GM18873 (cell line): Measurements from ENCODE around the gene PRADC1.
"Not testable (repeated sequence)": the region's sequence is repeated elsewhere in the genome, so short reads cannot be mapped to it uniquely, and the experiment has no call there.

Experiments used
- ATAC-seq: cut with Tn5 transposase; IDR thresholded peaks from one replicate; pipeline ENCODE4 v1.9.1; 2021; ENCODE audit warnings: mild to moderate bottlenecking, moderate library complexity, moderate number of reproducible peaks; ENCODE audit not compliant: unreplicated experiment, low FRiP score

Gene PRADC1

GRCh38 chr2:73233154-73233931, at the start of gene PRADC1:
TSS of gene PRADC1 (minus strand) at chr2:73233239. CDS start at chr2:73233160, 79 bp downstream.
- ATAC-seq: peak; percentile 96

- ATAC-seq: no peak
Measured at GRCh38 chr2:73281244-73281643, 48.2 kb upstream of the PRADC1 start.

GRCh38 chr2:73279852-73280251, 46.8 kb upstream of the PRADC1 start:
- ATAC-seq: no peak

DNA sequence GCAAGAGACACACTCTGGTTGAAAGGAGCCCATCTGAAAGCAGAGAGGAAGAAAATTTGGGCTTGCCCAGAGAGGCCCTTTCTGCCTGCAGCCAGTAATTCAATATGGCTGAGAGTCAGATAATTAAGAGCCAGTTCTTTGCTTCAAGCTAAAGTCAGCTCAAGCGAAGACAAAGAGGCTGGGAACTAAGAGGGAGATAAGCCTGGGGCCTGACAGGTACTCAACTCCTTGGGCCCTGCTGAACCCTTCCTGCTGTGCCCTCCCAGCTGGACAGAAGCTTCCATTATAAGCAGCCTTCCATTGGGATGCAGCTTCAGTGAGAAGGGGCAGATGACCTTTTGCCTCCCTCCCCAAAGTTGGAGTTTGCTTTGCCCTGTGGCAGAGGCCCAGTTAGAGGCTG, 39.2 kb upstream of the PRADC1 start:
- no peak for ATAC-seq

- ATAC-seq: no peak
Measured at GRCh38 chr2:73269686-73270465, 36.8 kb upstream of the PRADC1 start.

DNA sequence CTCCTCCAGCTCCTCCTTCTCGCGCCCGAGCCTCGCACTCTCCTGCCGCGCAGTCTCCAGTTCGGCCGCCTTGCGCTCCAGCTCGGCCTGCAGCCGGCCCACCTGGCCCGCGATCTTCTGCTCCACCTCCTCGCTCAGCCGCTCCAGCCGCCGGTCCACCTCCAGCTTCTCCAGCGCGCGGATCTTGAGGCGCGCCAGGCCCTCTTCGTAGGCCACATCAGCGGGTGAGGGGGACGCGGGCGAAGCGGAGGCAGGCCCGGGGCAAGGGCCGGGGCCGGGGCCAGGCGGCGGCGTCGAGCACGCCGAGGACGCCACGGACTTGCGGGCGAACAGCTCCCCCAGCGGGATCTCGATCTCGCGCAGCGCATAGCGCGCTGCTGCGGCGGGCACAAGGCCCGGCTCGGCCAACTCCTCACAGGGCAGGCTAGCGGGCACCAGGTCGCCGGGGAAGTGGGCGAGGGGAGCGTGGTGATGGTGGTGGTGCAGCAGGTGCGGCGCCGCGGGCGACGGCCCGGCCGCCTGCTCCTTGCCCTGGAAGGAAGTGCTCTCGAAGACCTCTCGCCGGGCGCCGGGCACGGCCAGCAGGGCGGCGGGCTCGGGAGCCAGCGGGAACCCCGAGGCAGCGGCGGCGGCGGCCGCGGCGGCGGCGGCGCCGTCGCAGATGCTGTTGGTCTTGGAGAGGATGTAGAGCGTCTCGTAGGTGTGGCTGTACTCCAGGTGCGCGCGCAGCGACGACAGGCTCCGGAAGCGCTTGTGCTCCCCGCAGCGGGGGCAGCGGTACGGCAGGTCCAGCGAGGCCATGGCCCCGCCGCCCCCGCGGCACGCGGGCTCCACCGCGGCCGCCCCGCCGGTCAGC, 36.0 kb upstream of the PRADC1 start:
- no peak for ATAC-seq

GRCh38 chr2:73268366-73268829, 35.4 kb upstream of the PRADC1 start:
- ATAC-seq: no peak

- no peak for ATAC-seq
Measured at GRCh38 chr2:73267008-73267407, 34.0 kb upstream of the PRADC1 start.

DNA sequence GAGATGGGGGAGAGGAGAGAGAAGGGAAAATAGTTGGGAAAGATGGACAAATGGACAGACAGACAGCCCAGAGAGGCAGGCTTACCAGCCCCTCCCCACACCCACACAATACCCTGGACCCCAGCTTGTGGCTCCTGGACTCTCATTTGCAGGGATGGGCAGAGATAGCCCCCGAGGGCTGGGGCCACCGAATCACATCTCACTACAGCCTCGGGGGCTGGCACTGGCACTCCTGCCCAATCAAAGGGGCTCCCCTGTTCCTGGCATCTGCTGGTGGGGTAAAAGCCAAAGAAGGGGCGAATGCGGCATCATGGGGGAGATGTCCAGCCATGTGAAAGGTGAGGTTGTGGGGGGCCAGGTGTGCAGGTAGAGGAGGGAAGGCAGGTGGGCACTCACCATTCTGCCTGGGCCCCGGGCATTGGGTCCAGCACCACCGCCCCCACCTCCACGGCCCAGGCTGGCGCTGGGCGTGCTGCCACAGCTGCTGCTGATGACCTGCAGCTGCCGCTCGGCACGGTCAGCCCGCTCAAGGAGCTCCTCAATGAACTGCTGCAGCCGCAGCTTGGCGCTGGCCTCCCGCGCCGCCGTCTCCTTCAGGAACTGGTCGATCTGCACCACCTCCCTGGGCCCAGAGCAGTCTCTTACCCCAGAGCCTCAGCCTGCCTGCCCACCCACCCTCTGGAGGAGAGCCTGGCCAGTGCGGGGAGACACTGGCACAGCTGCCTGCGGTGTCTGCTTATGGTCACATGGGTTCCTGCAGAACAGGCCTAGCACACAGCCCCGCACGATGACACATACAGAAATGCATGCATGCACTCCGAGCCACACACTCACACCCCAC, 33.2 kb upstream of the PRADC1 start:
- no peak for ATAC-seq

DNA sequence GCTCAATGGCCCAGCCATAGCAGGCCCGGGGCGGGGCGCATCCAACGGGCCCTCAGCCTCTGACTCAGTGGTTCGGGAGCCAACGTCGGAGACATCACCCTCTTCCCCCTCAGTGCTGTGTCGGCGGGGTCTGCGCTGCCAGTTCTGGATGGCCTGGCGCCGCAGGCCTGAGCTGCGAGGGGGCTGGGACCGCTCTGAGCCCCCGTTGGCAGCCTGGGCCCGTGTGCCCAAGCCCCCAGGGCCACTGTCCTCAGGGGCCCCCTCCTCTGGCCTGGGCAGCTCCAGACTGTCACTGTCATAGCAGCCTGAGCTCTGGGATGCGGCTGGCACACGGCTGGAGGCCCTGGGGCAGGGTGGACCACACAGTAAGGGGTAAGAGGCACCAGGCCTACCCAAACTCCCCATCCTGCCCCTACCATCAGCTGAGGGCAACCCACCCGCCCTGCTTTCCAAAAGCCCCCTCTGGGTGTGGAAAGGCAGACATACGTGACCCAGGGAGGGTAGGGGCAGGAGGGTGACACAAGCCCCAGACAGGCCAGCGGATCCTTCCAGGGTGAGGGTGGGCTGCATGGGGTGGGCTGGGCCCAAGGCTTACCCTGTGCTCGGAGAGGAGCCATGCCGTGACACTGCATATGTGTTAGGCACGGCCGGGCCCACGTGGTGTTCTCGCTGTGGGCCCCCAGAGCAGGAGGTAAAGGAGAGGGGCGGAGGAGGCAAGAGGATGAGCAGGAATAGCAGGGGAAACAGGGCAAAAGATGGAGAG, 32.4 kb upstream of the PRADC1 start:
- ATAC-seq: no peak

DNA sequence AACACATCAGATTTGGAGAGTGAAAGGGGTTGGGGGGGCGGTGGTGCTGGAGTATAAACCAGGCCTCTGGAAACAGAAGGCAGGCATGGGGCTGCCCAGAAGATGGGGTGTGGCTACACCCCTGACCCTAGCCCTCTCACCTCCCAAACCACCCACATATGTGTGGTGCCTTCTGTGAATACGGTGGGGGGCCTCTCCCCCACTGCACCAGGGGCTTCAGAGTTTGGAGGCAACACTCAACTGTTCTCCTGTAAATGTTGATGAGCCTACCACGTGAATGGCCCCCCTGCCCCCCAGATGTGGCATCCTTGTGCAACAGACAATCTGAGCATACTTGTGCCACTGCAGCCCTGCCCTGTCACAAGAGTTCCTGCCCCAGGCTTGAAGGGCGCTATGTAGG, 31.7 kb upstream of the PRADC1 start:
- ATAC-seq: no peak

DNA sequence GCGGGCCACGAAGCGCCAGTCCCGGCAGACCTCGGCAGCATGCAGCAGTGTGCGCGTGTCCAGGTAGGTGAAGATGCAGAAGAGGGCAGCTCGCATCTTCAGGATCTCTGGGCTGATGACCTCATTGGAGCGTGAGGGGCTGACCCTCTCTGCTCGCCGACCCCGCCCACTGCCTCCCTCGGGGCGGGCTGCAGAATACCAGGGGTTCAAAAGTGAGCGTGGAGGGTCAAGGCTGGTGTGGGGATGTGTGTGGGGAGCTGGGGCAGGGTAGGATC, 31.2 kb upstream of the PRADC1 start:
- no peak for ATAC-seq

DNA sequence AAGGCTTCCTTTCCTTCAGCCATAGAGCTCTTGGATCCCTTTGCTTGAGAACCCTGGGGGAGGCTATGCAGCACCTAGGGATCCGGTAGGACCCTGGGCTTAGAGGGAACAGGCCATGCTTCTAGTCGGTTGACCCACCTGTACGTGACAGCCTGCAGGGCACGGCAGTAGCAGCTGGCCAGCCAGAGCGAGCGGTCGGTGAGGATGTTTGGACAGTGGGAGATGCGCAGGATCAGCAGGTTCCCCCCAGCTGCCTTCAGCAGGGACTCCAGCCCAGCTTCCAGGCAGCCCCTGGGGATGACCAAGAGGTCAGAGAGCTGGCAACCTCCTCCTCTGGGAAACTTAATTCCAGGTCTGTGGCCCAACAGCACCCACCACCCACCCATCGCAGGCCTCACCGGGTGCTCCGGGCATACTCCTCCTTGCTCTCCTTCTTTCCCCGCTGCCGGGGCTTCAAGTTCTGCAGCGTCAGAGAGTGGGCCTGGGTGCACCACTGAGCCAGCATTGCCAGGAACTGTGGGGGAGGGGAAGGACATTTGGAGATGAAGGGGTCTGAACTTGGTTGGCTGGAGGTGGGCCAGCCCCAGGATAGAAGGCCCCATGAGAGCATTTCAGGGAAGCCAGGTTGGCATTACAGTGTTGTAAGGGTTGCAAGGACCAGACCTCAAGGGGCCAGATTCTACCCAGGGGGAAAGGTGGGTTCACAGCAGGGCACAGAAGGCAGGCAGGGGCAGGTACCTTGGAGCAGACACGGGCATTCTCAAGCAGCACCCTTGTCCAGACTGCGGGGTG, 30.7 kb upstream of the PRADC1 start:
- no peak for ATAC-seq

DNA sequence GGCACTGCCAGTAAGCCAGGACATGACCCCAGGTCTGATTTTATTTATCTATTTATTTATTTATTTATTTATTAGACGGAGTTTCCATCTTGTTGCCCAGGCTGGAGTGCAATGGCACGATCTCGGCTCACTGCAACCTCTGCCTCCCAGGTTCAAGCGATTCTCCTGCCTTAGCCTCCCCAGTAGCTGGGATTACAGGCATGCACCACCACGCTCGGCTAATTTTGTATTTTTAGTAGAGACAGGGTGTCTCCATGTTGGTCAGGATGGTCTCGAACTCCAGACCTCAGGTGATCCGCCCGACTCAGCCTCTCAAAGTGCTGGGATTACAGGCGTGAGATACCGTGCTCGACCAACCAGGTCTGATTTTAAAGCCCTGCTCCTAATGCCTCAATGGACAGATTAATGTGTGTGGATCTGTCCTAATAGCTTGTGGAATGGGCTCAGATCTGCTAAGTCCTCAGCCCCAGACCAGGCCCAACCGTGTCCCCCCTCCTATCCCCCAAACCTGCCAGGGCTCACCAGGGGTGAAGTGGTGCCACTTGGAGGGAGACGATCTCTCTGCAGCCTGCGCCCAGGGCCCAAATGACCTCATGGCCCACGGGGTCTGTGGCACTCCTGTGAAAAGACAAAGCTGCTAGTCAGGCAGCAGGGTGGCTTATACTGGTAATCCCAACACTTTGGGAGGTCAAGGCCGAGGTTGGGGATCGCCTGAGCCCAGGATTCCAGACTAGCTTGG, 29.8 kb upstream of the PRADC1 start:
- ATAC-seq: not testable (repeated sequence)

- no peak for ATAC-seq
Measured at GRCh38 chr2:73262108-73262651, 29.1 kb upstream of the PRADC1 start.

GRCh38 chr2:73260338-73260984, 27.4 kb upstream of the PRADC1 start:
- ATAC-seq: no peak

DNA sequence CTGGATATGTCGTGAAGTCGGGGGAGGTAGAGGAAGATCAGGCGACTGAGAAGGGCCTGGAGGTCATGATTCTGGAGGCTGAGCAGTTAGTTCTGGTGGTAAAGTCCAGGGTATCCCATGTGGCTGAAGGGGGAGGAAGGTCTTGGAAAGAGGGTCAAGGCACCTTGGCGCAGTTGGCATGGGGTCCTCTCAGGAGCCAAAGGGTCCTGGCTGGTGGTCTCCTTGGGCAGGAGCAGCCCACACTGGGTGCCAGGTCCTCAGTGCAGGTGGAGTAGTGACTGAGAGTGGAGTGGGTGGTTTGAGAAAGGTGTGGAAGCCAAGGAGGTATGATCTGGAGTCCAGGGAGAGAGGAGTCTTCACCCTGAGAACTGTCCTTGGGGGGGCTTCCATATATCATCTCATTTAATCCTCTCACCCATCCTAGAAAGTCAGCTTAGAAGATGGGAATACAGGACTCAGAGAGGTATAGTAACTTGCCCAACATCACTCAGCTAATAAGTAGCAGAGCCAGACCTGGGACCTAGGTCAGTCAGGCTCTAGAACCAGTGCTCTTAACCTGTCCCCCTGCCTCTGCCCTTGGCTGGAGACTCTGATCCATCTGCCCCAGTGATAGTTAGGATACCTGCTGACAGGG, 26.8 kb upstream of the PRADC1 start:
- ATAC-seq: no peak
